ENCODE results near the gene CDK5.

CDK5 gene

GRCh38 chr7:151081170-151082101, 23.7 kb upstream of the CDK5 start:
- H3K4me1 Mint-ChIP-seq = peaks cover 43 to 57% of the 10 kb centered on the region in 2 donors
- DNase-seq (no peak), ATAC-seq (replicated peaks) (no peak)

GRCh38 chr7:151080522-151081169, 22.9 kb upstream of the CDK5 start, which contains the start of gene FASTK:
Gene FASTK (minus strand): TSS chr7:151080809. CDS start chr7:151080766, 43 bp downstream.
- Mint-ChIP-seq H3K27me3 (peaks cover 11 to 13% of the 10 kb centered on the region in 2 donors), H3K9me3 (no peaks in the 10 kb centered on the region), H3K36me3 (peaks cover 15 to 29% of the 10 kb centered on the region in 2 donors), H3K4me1 (peaks cover 40 to 52% of the 10 kb centered on the region in 2 donors), H3K4me3 (peak within 1 kb of the TSS; percentile 91 to 99), H3K27ac (peak within 1 kb of the TSS; percentile 95)
- DNase-seq (peak; percentile 83), ATAC-seq (replicated peaks) (peak; percentile 86 to 87)

More at GRCh38 chr7:151081170-151082101, 23.7 kb upstream of the CDK5 start:
- Mint-ChIP-seq H3K27ac (peak overlapping the region; percentile 95), H3K27me3 (peaks cover 15 to 19% of the 10 kb centered on the region in 2 donors), H3K4me3 (peak overlapping the region; percentile 91 to 99), H3K9me3 (no peaks in the 10 kb centered on the region), H3K36me3 (peaks cover 9 to 25% of the 10 kb centered on the region in 2 donors)

- DNase-seq (no peak), ATAC-seq (replicated peaks) (peak; percentile 8 to 15)
- Mint-ChIP-seq H3K36me3 (peaks cover 19 to 33% of the 10 kb centered on the region in 2 donors), H3K27ac (peak overlapping the region; percentile 95), H3K4me1 (peaks cover 35 to 47% of the 10 kb centered on the region in 2 donors), H3K27me3 (peaks cover 5 to 8% of the 10 kb centered on the region in 2 donors), H3K4me3 (peak overlapping the region; percentile 91 to 94), H3K9me3 (no peaks in the 10 kb centered on the region)
These were observed 22.4 kb upstream of the CDK5 start for GRCh38 chr7:151080067-151080521.

GRCh38 chr7:151079199-151079910, 21.7 kb upstream of the CDK5 start:
- H3K27ac Mint-ChIP-seq = peak overlapping the region; percentile 95
- peak overlapping the region; percentile 91 to 94 for H3K4me3 Mint-ChIP-seq
- H3K27me3 Mint-ChIP-seq = peaks cover 0 to under 1% of the 10 kb centered on the region in 2 donors
- no peak for ATAC-seq (replicated peaks)
- no peaks in the 10 kb centered on the region for H3K9me3 Mint-ChIP-seq
- H3K4me1 Mint-ChIP-seq = peaks cover 30 to 44% of the 10 kb centered on the region in 2 donors
- H3K36me3 Mint-ChIP-seq = peaks cover 25 to 33% of the 10 kb centered on the region in 2 donors
- no peak for DNase-seq

GRCh38 chr7:151078233-151079040, 20.7 kb upstream of the CDK5 start:
- no peaks in the 10 kb centered on the region for H3K27me3 Mint-ChIP-seq
- H3K27ac Mint-ChIP-seq = no peak overlapping the region
- peaks cover 31 to 37% of the 10 kb centered on the region in 2 donors for H3K36me3 Mint-ChIP-seq
- ATAC-seq (replicated peaks) = no peak
- H3K4me1 Mint-ChIP-seq = peaks cover 30 to 44% of the 10 kb centered on the region in 2 donors
- no peaks in the 10 kb centered on the region for H3K9me3 Mint-ChIP-seq
- peak overlapping the region; percentile 91 to 94 for H3K4me3 Mint-ChIP-seq
- no peak for DNase-seq

- DNase-seq = no peak
- Mint-ChIP-seq H3K36me3 (peaks cover 31 to 35% of the 10 kb centered on the region in 2 donors), H3K27me3 (no peaks in the 10 kb centered on the region), H3K9me3 (no peaks in the 10 kb centered on the region), H3K27ac (no peak overlapping the region), H3K4me1 (peaks cover 27 to 41% of the 10 kb centered on the region in 2 donors), H3K4me3 (peak overlapping the region; percentile 23 to 53)
- no peak for ATAC-seq (replicated peaks)
These were observed 20.1 kb upstream of the CDK5 start for GRCh38 chr7:151077705-151078232.

- Mint-ChIP-seq H3K36me3 (peaks cover 32 to 36% of the 10 kb centered on the region in 2 donors), H3K9me3 (no peaks in the 10 kb centered on the region), H3K4me3 (peak overlapping the region in 1 of 2 donors; percentile 11), H3K27me3 (no peaks in the 10 kb centered on the region), H3K4me1 (peaks cover 22 to 34% of the 10 kb centered on the region in 2 donors), H3K27ac (no peak overlapping the region)
- no peak for ATAC-seq (replicated peaks)
- DNase-seq = no peak
These were observed 19.4 kb upstream of the CDK5 start for GRCh38 chr7:151076863-151077704.

GRCh38 chr7:151075978-151076426, 18.3 kb upstream of the CDK5 start:
- no peak for ATAC-seq (replicated peaks)
- H3K4me1 Mint-ChIP-seq = peaks cover 18 to 25% of the 10 kb centered on the region in 2 donors
- no peaks in the 10 kb centered on the region for H3K9me3 Mint-ChIP-seq
- no peak for DNase-seq
- H3K27ac Mint-ChIP-seq = peak overlapping the region; percentile 72
- peaks cover 37 to 44% of the 10 kb centered on the region in 2 donors for H3K36me3 Mint-ChIP-seq
- no peaks in the 10 kb centered on the region for H3K27me3 Mint-ChIP-seq
- no peak overlapping the region for H3K4me3 Mint-ChIP-seq

- Mint-ChIP-seq H3K27ac (peak overlapping the region; percentile 72), H3K36me3 (peaks cover 38 to 47% of the 10 kb centered on the region in 2 donors)
- no peak for DNase-seq
These were observed 17.9 kb upstream of the CDK5 start for GRCh38 chr7:151075662-151075971.

GRCh38 chr7:151074817-151075661, 17.3 kb upstream of the CDK5 start:
- ATAC-seq (replicated peaks) = no peak
- Mint-ChIP-seq H3K4me1 (peaks cover 17 to 22% of the 10 kb centered on the region in 2 donors), H3K36me3 (peaks cover 37 to 52% of the 10 kb centered on the region in 2 donors), H3K27ac (no peak overlapping the region), H3K27me3 (no peaks in the 10 kb centered on the region), H3K4me3 (no peak overlapping the region), H3K9me3 (no peaks in the 10 kb centered on the region)
- no peak for DNase-seq

More at GRCh38 chr7:151075662-151075971, 17.9 kb upstream of the CDK5 start:
- Mint-ChIP-seq H3K9me3 (no peaks in the 10 kb centered on the region), H3K27me3 (no peaks in the 10 kb centered on the region), H3K4me1 (peaks cover 18 to 25% of the 10 kb centered on the region in 2 donors), H3K4me3 (no peak overlapping the region)
- ATAC-seq (replicated peaks) = no peak

- Mint-ChIP-seq H3K27ac (peak overlapping the region; percentile 51), H3K4me1 (peaks cover 11 to 12% of the 10 kb centered on the region in 2 donors), H3K36me3 (peaks cover 43 to 57% of the 10 kb centered on the region in 2 donors), H3K4me3 (no peak overlapping the region), H3K27me3 (no peaks in the 10 kb centered on the region), H3K9me3 (no peaks in the 10 kb centered on the region)
- no peak for ATAC-seq (replicated peaks)
- DNase-seq = no peak
These were observed 16.3 kb upstream of the CDK5 start for GRCh38 chr7:151073990-151074389.

Measured in stimulated activated naive B cell treated with anti-CD40 and anti-IgM and Interleukin-4, amounts not matched to agents 10 μg/mL and 1 μg/mL and 100 μg/mL, for 72 hours (primary cell).